ENCODE data around the gene FOXA3.

The FOXA3 gene

DNA sequence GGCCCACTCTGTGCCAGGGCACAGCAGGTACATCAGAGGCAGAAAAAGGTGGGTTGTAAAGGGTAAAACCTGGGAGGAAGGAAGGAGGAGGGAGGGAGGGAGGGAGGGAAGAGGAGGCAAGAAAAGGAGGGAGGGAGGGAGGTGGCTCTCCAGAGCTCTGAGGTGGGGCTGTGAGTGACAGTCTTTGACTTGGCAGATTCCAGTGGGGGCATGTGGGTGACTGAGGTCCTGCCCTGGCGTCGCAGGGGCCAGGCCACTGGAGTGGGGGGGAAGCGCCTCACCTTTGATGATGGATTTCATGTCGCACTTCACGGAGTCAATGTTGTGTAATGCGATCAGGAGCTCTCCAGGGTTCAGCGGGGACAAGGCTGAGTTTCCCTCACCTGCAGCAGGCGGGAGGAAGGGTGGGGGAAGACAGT is 43.0 kb upstream of the FOXA3 start:
- no peaks in the 10 kb centered on the region for H3K27me3 ChIP-seq (ENCODE audit: insufficient read depth, low read depth)
- H3K4me3 ChIP-seq (IDR thresholded peaks at IDR 0.05; ENCODE audit: insufficient read depth, low read depth, low read length): no peak overlapping the region
- no peaks in the 10 kb centered on the region for H4K20me1 ChIP-seq (ENCODE audit: insufficient read depth)
- no peak overlapping the region for H3K4me2 ChIP-seq
- no peak overlapping the region for H2AFZ ChIP-seq (ENCODE audit: low read depth)
- H3K36me3 ChIP-seq (ENCODE audit: insufficient read depth): no peaks in the 10 kb centered on the region
- H3K4me1 ChIP-seq (ENCODE audit: low read depth, poor library complexity, severe bottlenecking): peaks cover 37% of the 10 kb centered on the region
- no peak overlapping the region for H3K27ac ChIP-seq
- TF ChIP-seq, protein P1, sequence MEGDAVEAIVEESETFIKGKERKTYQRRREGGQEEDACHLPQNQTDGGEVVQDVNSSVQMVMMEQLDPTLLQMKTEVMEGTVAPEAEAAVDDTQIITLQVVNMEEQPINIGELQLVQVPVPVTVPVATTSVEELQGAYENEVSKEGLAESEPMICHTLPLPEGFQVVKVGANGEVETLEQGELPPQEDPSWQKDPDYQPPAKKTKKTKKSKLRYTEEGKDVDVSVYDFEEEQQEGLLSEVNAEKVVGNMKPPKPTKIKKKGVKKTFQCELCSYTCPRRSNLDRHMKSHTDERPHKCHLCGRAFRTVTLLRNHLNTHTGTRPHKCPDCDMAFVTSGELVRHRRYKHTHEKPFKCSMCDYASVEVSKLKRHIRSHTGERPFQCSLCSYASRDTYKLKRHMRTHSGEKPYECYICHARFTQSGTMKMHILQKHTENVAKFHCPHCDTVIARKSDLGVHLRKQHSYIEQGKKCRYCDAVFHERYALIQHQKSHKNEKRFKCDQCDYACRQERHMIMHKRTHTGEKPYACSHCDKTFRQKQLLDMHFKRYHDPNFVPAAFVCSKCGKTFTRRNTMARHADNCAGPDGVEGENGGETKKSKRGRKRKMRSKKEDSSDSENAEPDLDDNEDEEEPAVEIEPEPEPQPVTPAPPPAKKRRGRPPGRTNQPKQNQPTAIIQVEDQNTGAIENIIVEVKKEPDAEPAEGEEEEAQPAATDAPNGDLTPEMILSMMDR (conservative IDR thresholded peaks at IDR 0.05; ENCODE audit: low read depth, low read length): no peak
- H3K79me2 ChIP-seq (ENCODE audit: insufficient read depth, low read depth): no peaks in the 10 kb centered on the region
- no peak overlapping the region for H3K9ac ChIP-seq

DNA sequence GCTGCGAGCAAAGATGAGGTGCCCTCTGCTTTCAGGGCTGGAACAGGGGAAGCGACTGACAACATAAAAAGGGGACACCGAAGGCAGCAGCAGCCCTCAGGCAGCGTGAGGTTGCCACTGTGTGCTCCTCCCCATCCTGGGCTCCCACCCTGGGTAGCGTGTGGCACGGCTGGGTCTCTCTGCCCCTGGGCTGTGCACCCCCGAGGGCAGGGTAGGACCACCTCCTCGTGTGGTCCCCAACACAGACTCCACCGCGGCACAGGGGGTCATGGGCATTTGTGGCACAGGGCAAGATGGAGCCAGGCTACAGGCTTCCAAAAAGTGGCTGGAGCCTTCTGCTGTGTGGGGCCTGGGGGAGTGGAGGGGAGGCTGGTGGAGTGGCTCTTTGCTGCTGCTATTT is 42.6 kb upstream of the FOXA3 start:
- H3K9ac ChIP-seq: no peak overlapping the region
- H3K27ac ChIP-seq: no peak overlapping the region
- TF ChIP-seq, protein P1 (conservative IDR thresholded peaks at IDR 0.05; ENCODE audit: low read depth, low read length): no peak
- no peaks in the 10 kb centered on the region for H3K79me2 ChIP-seq (ENCODE audit: insufficient read depth, low read depth)
- H3K27me3 ChIP-seq (ENCODE audit: insufficient read depth, low read depth): no peaks in the 10 kb centered on the region
- peaks cover 40% of the 10 kb centered on the region for H3K4me1 ChIP-seq (ENCODE audit: low read depth, poor library complexity, severe bottlenecking)
- H2AFZ ChIP-seq (ENCODE audit: low read depth): no peak overlapping the region
- no peaks in the 10 kb centered on the region for H3K36me3 ChIP-seq (ENCODE audit: insufficient read depth)
- H4K20me1 ChIP-seq (ENCODE audit: insufficient read depth): no peaks in the 10 kb centered on the region
- H3K4me3 ChIP-seq (IDR thresholded peaks at IDR 0.05; ENCODE audit: insufficient read depth, low read depth, low read length): no peak overlapping the region
- H3K4me2 ChIP-seq: no peak overlapping the region

DNA sequence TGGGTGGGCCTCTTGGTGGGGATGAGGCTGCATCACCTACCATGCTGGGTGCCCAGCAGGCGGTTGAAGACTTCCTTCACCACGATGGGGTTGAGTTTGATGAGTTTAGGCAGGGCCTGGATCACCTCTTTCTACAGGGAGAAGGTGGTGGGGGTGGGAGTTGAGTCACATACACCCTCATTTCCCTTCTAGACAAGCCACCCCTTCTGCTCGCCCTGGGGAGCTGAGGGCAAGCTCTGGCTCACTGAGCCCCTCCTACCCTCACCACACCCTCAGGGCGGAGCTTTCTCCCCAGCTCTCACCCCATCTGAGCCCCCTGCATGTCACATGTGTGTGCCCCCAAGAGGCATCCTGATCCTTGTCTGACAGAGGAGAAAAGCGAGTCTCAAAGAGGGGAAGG is 41.4 kb upstream of the FOXA3 start:
- H4K20me1 ChIP-seq (ENCODE audit: insufficient read depth): no peaks in the 10 kb centered on the region
- H3K27ac ChIP-seq: no peak overlapping the region
- H3K4me2 ChIP-seq: no peak overlapping the region
- no peak overlapping the region for H2AFZ ChIP-seq (ENCODE audit: low read depth)
- no peak overlapping the region for H3K4me3 ChIP-seq (IDR thresholded peaks at IDR 0.05; ENCODE audit: insufficient read depth, low read depth, low read length)
- no peaks in the 10 kb centered on the region for H3K27me3 ChIP-seq (ENCODE audit: insufficient read depth, low read depth)
- H3K79me2 ChIP-seq (ENCODE audit: insufficient read depth, low read depth): no peaks in the 10 kb centered on the region
- no peaks in the 10 kb centered on the region for H3K36me3 ChIP-seq (ENCODE audit: insufficient read depth)
- TF ChIP-seq, protein P1 (conservative IDR thresholded peaks at IDR 0.05; ENCODE audit: low read depth, low read length): no peak
- H3K9ac ChIP-seq: no peak overlapping the region
- H3K4me1 ChIP-seq (ENCODE audit: low read depth, poor library complexity, severe bottlenecking): peaks cover 40% of the 10 kb centered on the region

DNA sequence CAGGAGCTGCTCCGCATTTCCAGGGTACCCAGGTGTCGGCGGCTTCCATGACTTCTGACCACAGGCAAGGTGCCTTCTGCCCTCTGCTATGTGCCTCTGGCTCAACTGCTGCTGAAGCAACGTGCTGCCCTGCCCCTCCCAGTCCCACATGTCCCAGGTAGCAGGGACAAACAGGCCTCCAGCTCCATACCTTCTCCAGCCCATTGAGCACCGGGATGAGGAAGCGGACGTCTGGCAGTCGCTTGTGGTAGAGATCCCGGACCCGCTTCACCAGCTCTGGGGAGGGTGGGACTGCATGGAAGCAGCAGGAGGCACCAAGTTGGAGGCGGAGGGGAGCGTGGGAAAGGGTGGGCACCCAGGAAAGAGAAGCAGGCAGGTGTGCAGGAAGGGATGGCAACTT is 40.9 kb upstream of the FOXA3 start:
- no peak overlapping the region for H3K27ac ChIP-seq
- peaks cover 42% of the 10 kb centered on the region for H3K4me1 ChIP-seq (ENCODE audit: low read depth, poor library complexity, severe bottlenecking)
- H3K4me3 ChIP-seq (IDR thresholded peaks at IDR 0.05; ENCODE audit: insufficient read depth, low read depth, low read length): no peak overlapping the region
- no peaks in the 10 kb centered on the region for H3K79me2 ChIP-seq (ENCODE audit: insufficient read depth, low read depth)
- H3K36me3 ChIP-seq (ENCODE audit: insufficient read depth): no peaks in the 10 kb centered on the region
- no peak overlapping the region for H3K9ac ChIP-seq
- no peaks in the 10 kb centered on the region for H3K27me3 ChIP-seq (ENCODE audit: insufficient read depth, low read depth)
- no peaks in the 10 kb centered on the region for H4K20me1 ChIP-seq (ENCODE audit: insufficient read depth)
- no peak overlapping the region for H3K4me2 ChIP-seq
- TF ChIP-seq, protein P1 (conservative IDR thresholded peaks at IDR 0.05; ENCODE audit: low read depth, low read length): no peak
- H2AFZ ChIP-seq (ENCODE audit: low read depth): no peak overlapping the region

Data from KMS-11 (cell line).